NOMO-1 treated with dmso at 0.1 percent for 144 hours (cell line): ENCODE measurements around the gene TMPRSS13.

Source experiments
- DNase-seq: peaks from one replicate; lab custom pipeline; 2025; ENCODE audit not compliant: unreplicated experiment; lab: John Stamatoyannopoulos, UW

TMPRSS13 gene

GRCh38 chr11:117914398-117914761 lies 14.8 kb downstream of the TMPRSS13 start:
- no peak for DNase-seq

DNA sequence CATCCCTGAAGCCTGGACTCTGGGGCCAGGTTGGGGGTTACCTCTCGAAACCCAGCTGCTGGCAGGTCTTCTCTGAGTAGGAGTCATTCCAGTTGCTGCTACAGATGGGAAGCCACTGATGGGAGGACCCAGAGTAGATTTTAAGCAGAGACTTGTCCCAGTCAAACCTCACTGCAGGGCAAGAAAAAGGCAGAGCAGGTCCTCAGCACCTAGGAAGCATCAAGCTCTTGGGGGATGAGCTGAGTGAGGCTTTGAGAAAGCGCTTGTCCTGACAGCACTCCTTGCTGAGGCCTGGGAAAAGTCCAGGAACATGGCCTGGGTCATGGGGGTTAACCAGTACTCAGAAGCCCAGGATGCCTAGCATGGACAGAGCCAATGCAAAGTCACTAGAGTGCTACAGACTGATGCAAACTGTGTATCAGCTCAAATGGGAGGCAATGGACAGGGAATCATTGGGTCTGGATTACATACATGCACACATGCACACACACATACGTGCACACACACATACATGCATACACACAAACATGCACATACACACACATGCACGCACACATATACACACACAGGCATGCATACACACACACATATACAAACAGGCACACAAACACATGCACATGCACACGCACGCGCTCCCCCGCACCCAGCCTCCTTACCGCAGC lies 15.3 kb downstream of the TMPRSS13 start:
- no peak for DNase-seq

GRCh38 chr11:117912497-117912896 lies 16.7 kb downstream of the TMPRSS13 start:
- DNase-seq: no peak

DNA sequence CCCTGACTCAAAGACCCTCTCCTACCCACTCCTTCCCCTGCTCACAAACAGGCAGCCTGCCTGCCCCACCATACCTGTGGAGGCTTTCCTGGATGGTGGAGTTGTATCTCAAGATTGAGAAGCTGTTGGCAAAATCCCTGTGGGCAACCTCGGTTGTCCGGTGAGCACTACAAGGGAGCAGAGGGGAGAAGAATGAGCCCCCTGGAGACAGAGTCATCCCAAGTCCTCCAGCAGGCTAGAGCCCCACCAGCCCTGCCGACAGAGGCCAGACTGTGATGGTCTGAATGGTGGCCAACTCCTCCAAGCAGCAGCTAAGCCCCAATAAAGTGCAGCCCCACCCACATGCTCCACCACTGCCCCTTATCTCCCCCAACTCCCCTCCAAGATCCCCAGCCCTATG lies 17.5 kb downstream of the TMPRSS13 start:
- DNase-seq: no peak

DNA sequence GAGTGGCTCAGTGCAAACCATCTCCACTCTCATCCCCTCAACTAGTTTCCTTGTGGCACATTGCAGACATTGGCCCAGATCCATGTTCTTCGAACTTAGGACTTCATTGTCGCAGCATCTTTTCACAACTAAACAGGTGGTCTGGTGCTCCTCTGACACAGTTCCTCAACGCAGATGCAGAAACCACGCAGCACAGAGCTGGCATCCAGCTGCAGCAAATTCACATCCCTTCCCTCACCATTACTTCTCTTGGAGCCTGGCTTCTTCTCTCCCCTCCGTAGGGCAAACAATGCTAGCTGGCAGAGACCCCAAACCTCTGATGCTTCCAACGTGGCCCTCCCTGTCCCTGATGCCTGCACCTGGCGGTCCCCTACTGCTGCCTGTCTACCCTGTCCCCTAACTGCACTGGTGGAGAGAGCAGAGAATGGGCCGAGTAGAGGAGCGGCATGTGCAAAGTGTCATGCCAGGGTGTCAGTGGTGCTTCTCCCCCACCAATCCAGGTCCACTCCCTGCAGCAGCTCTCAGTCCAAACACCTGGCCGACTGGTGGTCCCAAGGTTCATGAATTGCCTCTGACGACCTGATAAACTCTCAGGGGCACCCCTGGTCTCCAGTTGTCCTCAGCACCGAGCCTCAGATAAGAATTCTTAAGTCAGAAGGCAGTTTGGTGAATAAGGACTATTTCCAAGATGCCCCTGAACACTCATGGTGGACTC lies 18.1 kb downstream of the TMPRSS13 start:
- DNase-seq: no peak

DNA sequence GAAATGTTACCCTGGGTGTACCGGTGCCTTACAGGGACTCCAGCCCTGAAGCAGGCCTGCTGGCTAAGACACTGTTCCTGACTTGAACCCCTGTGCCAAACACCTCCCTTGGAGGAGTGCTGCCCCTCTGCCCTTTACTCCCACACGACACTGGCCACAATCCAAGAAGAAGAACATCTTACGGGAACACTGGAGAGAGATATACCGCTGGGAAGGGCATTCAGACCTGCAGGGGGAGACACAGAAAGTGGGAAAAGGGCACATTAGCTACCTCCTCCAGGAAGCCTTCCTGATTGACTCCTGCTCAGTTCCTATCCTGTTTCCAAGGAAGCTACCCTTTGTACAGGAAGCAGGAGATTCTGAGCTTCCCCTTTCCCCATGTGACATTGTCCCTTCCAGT lies 18.7 kb downstream of the TMPRSS13 start:
- no peak for DNase-seq

DNA sequence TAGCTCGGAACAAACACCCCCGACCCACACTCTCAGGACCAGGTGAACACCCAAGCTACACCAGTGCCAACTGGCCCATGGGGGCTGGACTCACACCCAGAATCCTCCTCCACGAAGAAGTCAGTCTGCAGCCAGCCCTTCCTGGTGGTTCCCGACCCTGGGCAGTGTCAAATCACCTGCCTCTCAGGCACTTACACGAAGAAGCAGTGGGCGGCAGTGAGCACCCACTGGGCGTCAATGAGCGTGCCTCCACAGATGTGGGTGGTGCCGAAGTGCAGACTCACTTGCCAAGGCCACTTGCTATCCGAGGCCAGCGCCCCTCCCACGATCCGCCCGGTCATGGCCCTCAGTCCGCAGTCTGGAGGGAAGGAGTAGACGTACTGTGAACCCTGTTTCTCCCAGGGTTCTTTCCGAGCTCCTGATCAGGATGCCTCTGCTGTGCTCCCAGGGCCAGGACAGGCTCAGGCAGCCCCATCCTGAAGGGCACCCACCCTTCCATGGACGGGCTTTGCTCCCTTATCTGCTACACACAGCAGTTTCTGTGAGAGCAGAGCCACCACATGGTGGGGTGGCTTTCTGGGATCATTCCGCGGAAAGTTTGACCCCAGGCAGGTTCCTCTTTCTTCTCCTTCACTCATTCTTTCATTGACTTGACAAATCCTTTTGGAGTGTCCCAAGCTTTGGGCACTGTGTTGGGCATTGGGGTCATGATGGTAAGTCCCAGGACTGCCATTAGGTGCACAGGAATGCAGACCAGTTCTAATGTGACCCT lies 19.4 kb downstream of the TMPRSS13 start:
- DNase-seq: no peak

DNA sequence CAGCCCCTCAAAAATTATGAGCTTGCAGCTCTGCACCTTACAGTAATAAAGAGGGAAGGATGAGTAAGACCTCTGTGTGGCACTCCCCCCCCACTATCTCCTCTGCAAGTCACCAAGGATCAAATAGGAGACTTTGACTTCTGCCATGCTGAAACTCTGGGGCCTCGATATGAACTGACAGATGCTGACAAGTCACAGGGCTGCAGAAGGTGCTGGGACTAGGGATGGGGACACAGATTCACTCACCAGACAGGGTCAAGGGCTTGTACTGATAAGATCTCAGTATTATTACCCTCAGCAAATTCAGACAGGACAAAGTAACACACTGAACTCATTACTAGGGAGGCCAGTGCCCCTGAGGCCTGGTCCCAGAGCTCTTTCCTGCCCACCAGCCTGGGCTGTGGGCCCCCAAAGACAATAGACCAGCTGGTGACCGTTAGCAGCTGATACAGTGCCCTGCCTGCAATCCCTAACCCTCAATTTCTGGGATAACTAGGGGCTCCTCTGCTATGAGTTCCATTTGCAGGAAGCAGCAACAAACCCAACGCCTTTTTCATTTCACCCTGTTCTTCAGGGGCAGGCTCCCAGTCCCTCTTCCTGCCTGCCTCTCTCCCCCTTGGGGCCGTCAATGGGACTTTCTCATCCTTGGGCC lies 20.1 kb downstream of the TMPRSS13 start:
- DNase-seq: no peak

DNA sequence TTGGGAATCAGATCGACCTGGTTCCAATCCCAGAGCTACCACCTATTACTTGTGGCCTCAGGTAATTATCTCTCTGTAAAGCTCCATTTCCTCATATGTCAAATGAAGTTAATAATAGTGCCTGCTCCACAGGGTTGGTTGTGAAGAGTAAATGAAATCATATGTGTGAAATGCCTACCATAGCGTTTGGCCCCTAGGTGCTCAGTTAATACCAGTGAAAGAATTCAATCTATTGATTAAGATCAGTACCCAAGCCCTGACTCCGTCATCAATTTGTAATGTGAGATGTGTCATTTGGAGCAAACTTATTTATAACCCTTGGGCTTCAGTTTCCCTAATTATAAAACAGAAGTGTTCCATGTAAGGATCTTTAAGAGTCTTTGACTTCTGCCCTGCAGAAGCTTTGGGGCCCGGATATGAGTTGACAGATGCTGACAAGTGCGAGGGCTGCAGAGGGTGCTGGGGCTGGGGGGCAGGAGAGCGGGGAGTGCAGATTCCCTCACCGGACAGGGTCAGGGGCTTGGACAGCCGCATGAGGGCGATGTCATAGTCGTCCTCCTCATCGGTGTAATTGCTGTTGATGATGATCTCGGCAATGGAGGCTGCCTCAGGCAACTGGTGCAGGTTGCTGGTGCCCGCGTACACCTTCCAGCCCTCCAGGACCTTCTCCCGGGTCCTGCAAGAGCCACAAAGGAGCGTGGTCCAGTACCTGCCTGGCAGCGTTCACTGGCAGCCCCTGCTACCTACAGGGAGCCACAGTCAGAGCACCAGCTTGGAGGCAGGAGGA lies 20.9 kb downstream of the TMPRSS13 start:
- no peak for DNase-seq

DNA sequence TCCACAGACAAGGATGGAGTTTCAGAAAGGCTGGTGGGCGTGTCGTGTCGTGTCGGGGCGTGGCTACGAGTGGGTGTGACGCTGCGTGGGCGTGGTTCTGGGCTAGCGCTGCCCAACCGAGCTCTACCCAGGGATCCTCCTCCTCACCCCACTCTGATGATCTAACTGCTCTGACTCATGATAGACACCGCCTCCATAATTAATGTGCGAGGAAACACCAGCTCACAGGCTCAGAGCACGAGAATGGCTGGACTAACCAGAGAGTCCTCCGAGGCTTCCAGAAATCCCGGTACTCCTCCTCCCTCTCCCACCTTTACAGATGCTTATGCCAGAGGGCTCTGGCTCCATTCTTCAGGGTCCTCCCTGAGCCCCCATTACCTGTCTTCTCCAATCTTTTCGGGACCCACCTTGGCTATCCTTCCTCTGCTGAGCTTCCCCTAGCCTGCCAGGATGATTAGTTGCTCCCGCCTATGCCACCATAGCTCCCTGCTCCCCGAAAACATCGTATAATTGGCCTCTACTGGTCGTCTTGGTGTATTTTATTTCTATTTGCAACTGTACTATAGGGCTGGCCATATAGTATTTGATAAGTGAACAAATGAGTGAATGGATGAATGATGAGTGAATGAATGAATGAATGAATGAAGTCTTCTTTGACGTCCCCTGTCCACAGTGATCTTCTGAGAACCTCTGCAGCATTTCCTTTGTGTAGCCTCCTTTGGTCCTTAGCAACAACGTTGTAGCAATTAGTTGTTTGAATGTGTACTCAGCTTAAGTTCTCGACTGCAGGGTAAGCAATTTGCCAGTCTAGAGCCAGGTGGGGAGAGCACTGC lies 21.7 kb downstream of the TMPRSS13 start:
- DNase-seq: peak; percentile 98

DNA sequence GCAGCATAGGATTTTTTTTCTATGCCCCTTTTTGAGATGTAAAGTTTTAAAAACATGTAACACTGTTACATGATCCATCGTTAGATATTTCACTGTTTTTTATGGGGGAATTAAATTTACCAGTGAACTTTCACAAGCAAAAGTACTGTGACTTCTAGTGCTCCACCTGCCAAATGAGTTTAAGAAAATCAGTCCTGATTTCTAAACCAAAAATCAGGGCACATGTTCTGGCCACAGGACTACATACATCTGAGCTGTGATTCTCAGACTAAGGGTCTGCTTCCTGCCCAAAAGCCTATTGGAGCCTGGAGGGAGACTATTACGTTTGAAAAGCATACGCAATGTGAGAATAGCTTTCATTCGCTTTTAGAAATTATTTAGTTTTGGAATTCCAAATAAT lies 22.5 kb downstream of the TMPRSS13 start:
- DNase-seq: no peak

GRCh38 chr11:117906126-117906525 lies 23.1 kb downstream of the TMPRSS13 start:
- DNase-seq: no peak

- DNase-seq: no peak
Measured at GRCh38 chr11:117905524-117905923, 23.7 kb downstream of the TMPRSS13 start.

DNA sequence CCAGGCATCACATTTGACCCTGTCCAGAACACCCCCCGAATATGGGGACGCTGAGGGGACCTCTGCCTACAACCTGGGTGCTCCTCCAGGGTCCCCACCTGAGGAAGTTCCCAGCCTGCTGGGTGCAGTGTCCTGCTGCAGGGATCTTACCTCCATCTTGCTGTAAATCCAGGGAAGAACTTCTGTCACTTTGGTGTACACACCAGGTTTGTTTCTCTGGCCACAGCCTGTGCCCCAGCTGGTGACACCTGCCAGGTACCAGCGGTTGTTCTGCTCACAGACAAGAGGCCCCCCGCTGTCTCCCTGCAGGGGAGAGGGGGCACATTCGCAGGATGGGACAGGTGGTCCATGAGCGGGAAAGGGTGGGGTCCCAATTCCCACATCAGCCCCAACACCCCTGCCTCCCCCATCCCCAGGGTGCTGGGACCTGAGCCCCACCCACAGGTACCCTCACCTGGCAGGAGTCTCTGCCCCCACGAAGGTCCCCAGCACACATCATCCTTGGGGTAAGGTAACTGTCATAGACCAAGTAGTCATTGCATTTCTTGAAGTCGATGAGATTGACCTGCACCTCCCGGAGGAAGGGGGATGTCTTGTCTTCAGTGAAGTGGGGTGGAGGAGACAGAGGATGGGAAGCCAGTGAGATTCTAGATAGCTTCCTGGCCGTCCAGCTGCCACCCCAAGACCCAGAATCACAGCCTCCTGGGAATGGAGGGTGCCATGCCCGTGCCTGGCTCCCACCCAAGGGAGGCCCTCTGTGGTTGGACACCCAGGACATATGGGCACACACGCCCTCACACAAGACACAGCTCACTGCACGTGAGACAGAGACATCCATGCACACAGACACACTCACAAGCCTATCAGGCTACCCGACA lies 25.5 kb downstream of the TMPRSS13 start:
- no peak for DNase-seq

- no peak for DNase-seq
Measured at GRCh38 chr11:117902001-117902845, 27.0 kb downstream of the TMPRSS13 start.

GRCh38 chr11:117901601-117902000 lies 27.6 kb downstream of the TMPRSS13 start:
- no peak for DNase-seq

GRCh38 chr11:117900720-117901440 lies 28.3 kb downstream of the TMPRSS13 start:
- no peak for DNase-seq
